ENCODE data around the gene ZNF611.
"Not testable (repeated sequence)": the region's sequence is repeated elsewhere in the genome, so short reads cannot be mapped to it uniquely, and the experiment has no call there.

GRCh38 chr19:52715902-52716301 is 18.9 kb downstream of the ZNF611 start:
- TF ChIP-seq CTCF, POLR2A (IDR thresholded peaks at IDR 0.05): not testable (repeated sequence)

Measured in transverse colon (tissue), 3 donors.